ENCODE measurements around the gene NDUFS8. TPM values are rescaled to one million over a fixed set of nuclear protein-coding genes. Genes with fewer than 3 reads are reported as not detected.

The NDUFS8 gene
- total RNA-seq, 1 donor from 2014 or later: 168 TPM

GRCh38 chr11:68017980-68018729, 12.3 kb upstream of the NDUFS8 start:
- TF ChIP-seq CTCF (conservative IDR thresholded peaks at IDR 0.05): no peak
- H3K4me1 Mint-ChIP-seq (ENCODE audit: unreplicated experiment): peaks cover 29% of the 10 kb centered on the region

GRCh38 chr11:68018730-68019190, 11.7 kb upstream of the NDUFS8 start:
- H3K4me1 Mint-ChIP-seq (ENCODE audit: unreplicated experiment): peaks cover 25% of the 10 kb centered on the region
- no peak overlapping the region for H3K4me3 Mint-ChIP-seq
- no peak overlapping the region for H3K27ac Mint-ChIP-seq
- no peak for DNase-seq (ENCODE audit: extremely low spot score, unreplicated experiment)
- no peaks in the 10 kb centered on the region for H3K9me3 Mint-ChIP-seq
- no peaks in the 10 kb centered on the region for H3K36me3 Mint-ChIP-seq
- TF ChIP-seq CTCF (conservative IDR thresholded peaks at IDR 0.05): no peak
- H3K27me3 Mint-ChIP-seq: no peaks in the 10 kb centered on the region

More at GRCh38 chr11:68017980-68018729, 12.3 kb upstream of the NDUFS8 start:
- no peak overlapping the region for H3K4me3 Mint-ChIP-seq
- DNase-seq (ENCODE audit: extremely low spot score, unreplicated experiment): no peak
- H3K36me3 Mint-ChIP-seq: no peaks in the 10 kb centered on the region
- no peaks in the 10 kb centered on the region for H3K9me3 Mint-ChIP-seq
- no peaks in the 10 kb centered on the region for H3K27me3 Mint-ChIP-seq
- H3K27ac Mint-ChIP-seq: peak overlapping the region; percentile 27

- H3K27ac Mint-ChIP-seq: no peak overlapping the region
- no peak for DNase-seq (ENCODE audit: extremely low spot score, unreplicated experiment)
- no peaks in the 10 kb centered on the region for H3K27me3 Mint-ChIP-seq
- no peak overlapping the region for H3K4me3 Mint-ChIP-seq
- H3K4me1 Mint-ChIP-seq (ENCODE audit: unreplicated experiment): peaks cover 21% of the 10 kb centered on the region
- no peaks in the 10 kb centered on the region for H3K9me3 Mint-ChIP-seq
- TF ChIP-seq CTCF (conservative IDR thresholded peaks at IDR 0.05): no peak
- peaks cover 2% of the 10 kb centered on the region for H3K36me3 Mint-ChIP-seq
Observed at GRCh38 chr11:68019486-68019885, 11.0 kb upstream of the NDUFS8 start.

GRCh38 chr11:68020575-68020974, 9.9 kb upstream of the NDUFS8 start:
- peaks cover 9% of the 10 kb centered on the region for H3K36me3 Mint-ChIP-seq
- peak; percentile 59 for TF ChIP-seq CTCF (conservative IDR thresholded peaks at IDR 0.05)
- no peak for DNase-seq (ENCODE audit: extremely low spot score, unreplicated experiment)

GRCh38 chr11:68021167-68021787, 9.2 kb upstream of the NDUFS8 start:
- no peak for DNase-seq (ENCODE audit: extremely low spot score, unreplicated experiment)
- H3K27ac Mint-ChIP-seq: no peak overlapping the region

More at GRCh38 chr11:68020575-68020974, 9.9 kb upstream of the NDUFS8 start:
- no peak overlapping the region for H3K4me3 Mint-ChIP-seq
- H3K4me1 Mint-ChIP-seq (ENCODE audit: unreplicated experiment): peaks cover 21% of the 10 kb centered on the region
- no peaks in the 10 kb centered on the region for H3K27me3 Mint-ChIP-seq
- no peak overlapping the region for H3K27ac Mint-ChIP-seq
- H3K9me3 Mint-ChIP-seq: peaks cover 5% of the 10 kb centered on the region

More at GRCh38 chr11:68021167-68021787, 9.2 kb upstream of the NDUFS8 start:
- Mint-ChIP-seq H3K4me3 (no peak overlapping the region), H3K9me3 (peaks cover 5% of the 10 kb centered on the region), H3K27me3 (no peaks in the 10 kb centered on the region), H3K4me1 (ENCODE audit: unreplicated experiment) (peaks cover 21% of the 10 kb centered on the region), H3K36me3 (peaks cover 13% of the 10 kb centered on the region)
- TF ChIP-seq CTCF (conservative IDR thresholded peaks at IDR 0.05): peak; percentile 46
